T-helper 22 cell (primary cell): ENCODE measurements around the gene SOX10.
"Not testable (repeated sequence)": the region's sequence is repeated elsewhere in the genome, so short reads cannot be mapped to it uniquely, and the experiment has no call there.

ENCODE experiments used
- DNase-seq: peaks from one replicate; pipeline ENCODE4 v3.0.0-alpha.2; 2020; ENCODE audit warnings: low read depth

The SOX10 gene

DNA sequence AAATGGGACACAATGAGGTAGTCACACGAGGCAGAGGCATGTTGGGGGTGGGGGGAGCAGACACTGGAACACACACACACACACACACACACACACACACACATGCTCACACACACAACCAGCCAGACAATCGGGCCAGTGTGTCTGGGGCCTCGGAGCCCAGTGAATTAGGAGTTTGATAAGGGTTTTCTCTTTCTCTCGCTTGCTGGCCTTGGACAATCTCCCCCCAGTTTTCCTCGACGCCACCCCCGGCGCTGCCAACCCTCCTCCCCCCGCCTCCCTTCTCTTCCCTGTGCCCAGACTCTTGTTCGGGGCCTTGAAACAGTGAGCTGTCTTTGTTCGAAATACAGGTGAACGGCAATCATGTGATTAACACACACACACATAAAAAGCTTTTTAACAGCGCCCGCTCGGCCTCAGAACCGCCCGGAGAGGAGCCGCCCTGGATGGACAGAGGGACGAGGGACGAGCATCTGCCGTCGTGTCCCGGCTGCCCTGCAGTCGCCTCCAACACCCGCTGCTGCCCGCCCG lies 1.5 kb upstream of the SOX10 start:
- no peak for DNase-seq

DNA sequence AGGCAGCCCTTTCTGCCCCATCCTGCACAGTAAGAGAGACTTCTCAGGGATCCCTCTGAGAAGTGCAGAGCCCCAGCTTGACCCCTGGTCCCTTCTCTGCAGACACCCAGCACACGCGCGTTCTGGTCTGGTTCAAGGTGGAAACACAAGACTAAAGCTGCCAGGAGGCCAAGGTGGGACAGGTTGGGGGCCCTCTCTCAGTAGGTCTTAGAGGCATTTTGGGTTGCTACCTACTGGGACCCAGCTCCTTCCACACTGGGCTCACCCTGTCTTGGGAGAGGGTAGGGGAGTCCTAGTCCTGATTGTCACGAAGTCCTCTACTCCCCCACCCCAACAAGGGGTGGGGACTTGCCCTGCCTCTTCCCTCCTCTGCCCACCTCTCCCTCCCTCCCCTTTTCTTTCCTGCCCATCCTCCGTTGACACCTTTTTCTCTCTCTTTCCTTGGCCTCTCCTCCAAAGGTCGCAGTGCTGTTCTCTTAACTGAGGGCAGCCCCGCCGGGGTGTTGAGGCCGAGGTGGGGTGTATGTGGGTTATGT lies 763 bp upstream of the SOX10 start:
- DNase-seq = no peak

DNA sequence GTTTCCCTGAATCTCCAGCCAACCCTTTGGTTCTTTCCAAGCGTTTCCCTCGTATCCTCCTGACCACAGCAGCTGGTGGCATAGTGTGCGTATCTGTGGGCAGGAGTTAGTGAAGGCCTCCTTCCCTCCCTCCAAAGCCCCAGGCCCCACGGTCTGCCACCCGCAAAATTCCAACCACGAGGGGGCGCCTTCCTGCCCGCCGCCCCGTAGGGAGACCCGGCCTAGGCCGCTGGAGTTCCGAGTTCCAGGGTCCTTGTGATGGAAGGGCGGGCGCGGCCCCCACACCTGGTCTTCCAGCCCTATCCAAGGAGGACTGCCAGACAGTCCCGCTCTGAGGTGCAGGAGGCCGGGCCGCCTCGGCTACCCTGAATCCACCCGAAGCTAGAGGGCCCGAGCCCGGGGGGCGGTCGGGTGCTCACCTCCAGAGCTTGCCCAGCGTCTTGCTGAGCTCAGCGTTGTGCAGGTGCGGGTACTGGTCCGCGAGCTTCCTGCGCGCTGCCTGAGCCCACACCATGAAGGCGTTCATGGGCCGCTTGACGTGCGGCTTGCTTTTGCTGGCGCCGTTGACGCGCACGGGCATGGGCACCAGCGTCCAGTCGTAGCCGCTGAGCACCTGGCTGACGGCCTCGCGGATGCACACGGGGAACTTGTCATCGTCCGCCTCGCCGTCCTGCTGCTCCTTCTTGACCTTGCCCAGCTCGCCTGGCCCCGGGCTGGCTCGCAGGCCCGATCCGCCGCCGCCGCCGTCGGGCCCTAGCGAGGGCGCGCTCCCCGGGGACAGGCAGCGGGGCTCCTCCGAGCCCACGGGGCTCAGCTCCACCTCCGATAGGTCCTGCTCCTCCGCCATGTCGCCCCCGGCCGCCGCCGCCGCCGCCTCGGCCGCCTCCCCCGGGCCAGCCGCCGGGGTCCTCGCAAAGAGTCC lies 1.2 kb downstream of the SOX10 start:
- no peak for DNase-seq

DNA sequence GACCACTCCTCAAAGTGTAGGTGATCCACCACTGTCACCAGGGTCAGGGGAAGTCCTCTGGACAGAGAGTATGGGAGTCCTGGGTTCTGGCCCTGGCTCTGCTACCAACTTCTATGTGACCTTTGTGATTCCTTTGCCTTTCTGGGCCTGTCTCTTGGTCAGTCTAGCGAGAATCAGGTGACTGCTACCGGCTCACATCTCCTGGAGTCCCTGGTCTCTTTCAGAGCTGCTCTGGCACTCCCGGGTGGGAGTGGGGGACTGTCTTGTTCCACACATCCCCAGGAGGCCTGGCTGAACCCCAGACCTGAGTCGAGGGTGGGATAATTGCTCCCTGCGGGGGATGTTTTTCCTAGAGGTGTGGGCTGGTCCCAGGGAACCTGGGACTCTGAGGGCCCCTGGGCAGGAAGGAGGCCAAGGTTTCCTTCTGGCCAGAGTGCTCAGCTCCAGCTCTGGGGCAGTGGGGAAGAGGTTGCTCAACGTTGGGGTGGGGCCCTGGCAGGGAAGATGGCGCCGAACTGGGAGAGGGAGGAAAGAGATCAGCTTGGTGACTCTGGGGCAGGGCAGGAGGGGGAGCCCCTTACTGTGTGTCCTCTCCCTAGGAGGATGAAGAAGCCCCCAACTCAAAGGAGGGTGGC lies 2.1 kb downstream of the SOX10 start:
- DNase-seq = no peak

DNA sequence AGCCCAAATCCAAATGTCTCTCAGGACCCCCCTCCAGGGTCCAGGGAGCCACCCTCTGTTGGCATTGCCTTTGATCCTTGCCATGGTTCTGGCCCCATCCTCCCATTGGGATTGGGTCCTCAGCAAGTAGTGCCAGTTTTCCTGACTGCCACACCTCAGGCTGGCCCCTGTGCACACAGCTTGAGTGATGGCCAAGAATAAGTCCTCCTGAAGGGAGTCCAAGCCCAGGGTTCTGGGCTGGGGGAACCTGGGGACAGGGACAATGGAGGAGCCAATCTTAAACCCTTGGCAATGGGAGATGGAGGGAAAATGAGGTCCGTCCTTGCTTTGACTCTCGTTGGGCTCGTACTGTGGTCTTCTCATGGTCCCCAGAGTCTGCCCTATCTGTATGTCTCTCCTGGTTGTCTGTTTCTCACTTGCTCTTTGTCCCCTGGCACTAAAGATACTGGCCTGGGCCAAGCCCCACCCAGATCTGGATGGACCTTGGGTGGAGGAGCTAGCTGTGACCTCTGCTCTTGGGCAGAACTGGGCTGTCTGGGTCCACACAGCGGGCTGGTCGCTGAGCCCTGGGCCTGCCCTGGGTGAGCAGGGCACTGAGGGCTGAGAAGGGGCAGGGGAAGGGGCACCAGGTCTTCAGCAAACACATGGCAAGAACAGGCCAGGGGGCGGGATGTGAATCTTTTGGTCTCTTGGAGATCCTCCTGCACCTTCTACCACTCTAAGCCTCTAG lies 2.9 kb downstream of the SOX10 start:
- DNase-seq = no peak

DNA sequence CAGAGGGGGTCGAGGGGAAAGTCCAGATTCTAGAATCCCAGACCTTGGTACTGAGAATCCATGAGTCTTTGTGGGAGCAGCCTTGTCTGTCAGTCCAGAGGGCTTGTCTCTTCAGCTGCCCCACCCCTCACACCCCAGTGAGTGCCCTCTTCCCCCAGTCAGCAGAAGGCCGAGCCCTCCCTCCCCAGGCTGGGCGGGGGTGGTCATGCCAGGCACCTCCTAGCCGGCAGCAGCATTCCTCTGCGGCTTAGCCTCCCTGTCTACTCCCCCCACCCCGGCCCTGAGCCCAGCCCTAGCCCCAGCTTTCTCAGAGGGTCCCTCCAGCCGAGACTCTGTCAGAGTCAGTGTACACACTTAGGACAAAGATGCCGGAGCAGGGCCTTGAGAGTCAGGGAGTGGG lies 4.6 kb downstream of the SOX10 start:
- DNase-seq = no peak

DNA sequence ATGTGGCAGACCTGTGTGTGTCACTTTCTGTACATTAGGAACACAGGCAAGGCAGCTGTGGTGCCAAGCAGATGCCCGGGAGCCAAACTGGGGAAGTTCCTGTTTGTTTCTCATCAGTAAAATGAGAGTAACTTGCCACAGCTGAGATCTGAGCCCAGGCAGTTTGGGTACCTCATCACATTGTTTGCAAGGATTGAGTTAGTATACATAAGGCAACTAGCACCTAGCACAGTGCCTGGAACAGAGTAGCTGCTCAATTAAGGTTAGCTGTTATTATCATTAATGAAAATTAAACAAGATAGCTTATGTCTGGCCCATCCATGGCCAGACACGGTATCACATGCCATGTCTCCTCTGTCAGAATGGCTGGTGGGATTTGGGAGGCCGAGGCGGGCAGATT lies 7.8 kb downstream of the SOX10 start:
- no peak for DNase-seq

DNA sequence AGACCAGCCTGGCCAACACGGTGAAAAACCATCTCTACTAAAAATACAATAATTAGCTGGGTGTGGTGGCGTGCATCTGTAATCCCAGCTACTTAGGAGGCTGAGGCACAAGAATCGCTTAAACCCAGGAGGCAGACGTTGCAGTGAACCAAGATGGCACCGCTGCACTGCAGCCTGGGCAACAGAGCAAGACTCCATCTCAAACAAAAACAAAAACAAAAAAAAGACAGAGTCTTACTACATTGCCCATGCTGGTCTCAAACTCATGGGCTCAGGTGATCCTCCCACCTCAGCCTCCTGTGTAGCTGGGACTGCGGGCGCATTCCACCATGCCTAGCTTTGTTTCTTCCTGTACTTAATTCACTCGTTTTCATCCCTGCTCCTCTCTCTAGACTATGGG lies 8.3 kb downstream of the SOX10 start:
- DNase-seq = not testable (repeated sequence)

DNA sequence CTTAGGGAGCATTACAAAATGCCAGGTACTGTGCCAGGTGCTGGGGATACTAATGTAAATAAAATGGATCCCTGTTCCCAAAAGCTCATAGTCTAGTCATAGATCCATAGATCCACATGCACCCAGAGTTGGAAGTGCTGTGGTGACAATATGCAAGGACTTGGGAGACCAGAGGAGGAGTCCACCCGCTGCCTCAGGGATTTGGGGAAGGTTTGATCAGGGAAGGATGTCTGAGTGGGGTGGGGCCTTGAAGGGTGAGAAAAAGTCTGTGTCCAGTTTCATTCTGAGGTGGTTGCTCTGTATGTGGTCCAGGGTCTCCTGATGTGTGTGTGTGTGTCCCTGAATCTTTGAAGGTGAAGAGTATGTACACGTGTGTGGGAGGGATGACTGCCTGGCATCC lies 9.2 kb downstream of the SOX10 start:
- DNase-seq = no peak

DNA sequence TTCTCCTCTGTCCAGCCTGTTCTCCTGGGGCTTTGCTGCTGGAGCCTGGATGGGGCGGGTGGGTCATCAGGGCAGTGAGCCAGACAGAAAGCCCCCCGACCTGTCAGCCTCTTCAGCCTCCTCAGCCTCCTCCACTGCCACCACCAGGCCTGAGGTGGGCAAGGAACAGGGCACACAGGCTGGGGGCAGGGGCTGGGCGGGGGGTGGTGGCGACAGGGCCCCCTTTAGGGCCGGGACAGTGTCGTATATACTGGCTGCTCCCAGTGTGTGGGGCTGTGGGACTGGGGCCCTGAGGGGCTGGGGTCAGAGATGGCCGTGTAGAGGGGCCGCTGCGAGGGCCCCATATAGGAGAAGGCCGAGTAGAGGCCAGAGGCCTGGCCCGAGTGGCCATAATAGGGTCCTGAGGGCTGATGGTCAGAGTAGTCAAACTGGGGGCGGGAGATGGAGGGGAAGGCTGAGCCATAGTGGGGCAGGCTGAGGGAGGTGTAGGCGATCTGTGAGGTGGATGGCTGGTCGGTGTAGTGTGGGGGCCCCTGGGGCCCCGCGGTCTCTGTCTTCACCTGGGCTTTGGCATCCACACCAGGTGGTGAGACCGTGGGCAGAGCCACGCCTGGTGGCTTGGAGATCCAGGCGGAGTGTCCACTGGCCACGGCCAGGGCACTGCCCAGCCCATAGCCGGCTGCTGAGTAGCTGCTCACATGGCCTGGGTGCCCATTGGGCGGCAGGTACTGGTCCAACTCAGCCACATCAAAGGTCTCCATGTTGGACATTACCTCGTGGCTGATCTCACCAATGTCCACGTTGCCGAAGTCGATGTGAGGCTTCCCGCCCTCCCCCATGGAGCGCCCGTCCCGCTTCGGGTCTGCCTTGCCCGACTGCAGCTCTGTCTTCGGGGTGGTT lies 10.8 kb downstream of the SOX10 start:
- DNase-seq = no peak

DNA sequence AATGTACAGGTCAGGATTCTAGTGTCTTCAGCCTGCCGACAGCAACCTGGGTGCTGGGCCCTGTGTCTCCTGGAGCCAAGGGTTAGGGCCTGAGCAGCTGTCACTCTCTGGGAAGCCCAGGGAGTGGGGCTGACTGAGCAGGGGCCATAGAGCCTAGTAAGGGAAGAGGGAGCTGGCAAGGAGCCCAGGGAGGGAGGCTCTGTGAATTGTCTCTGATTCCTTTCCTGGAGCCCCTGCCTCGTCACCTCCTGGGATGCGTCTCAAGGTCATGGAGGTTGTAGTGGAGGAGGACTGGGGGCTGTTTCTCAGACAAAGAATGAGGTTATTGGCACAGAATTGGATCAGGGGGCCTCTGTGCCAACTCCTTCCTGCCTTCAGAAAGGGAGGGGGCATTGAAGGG lies 11.8 kb downstream of the SOX10 start:
- no peak for DNase-seq

DNA sequence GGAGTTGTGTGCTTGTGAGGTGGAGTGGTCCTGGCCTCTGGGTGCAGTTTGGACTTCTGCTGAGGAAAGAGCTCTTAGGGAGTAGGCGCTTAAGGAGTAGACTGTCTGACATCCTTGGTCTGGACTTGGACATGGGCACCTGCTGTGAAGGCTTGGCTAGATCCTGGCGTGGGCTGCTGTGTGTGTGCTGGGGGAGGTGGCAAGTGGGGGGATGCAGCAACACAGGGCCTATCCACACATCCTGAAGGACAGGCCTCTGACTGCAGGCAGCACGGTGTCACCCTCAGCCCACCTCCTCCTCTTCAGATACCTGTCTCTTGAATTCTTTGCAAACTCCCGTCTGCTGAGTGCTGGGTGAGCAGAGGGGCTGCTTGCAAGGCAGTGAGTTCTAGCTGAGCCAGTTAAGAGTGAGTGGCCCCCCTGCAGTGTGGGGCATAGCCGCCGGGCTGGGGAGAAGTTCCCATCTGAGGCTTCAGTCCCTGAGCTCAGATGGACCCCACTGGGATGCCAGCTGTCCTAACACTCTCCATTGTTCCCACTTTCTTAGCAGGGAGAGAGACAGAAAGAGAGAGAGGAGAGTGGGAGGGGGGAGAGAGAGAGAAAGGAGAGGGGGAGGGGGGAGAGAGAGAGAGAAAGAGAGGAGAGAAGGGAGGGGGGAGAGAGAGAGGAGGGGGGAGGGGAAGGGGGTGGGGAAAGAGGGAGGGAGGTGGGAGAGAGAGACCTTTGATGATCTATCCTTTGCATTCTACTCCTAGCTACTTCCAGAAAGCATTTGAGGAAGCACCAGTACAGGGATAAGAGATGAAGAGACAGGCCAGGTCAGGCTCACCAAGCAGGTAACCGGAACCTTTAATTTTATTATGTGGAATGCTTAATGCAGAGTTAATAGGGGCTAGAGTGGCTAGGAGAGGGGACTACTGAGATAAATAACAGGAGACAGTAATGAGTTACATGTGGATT lies 12.6 kb downstream of the SOX10 start:
- no peak for DNase-seq

DNA sequence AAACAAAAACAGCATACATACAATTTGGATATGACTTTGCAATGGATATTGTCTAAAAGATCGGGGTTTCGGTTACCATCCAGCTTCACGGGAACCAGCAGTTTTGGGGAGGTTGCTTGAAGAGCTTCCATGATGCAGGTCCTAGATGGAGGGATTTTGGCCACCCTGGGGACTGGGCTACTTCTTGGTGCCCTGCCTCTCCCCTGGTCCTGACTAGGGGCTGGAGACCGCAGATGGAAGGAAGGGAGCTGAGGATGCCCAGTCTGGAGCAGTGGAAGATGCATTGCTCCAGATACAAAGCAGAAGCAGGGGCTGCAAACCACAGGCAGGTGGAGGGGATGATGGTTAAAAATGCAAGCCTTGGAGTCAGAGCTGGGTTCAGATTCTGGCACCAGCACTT lies 13.5 kb downstream of the SOX10 start:
- no peak for DNase-seq

DNA sequence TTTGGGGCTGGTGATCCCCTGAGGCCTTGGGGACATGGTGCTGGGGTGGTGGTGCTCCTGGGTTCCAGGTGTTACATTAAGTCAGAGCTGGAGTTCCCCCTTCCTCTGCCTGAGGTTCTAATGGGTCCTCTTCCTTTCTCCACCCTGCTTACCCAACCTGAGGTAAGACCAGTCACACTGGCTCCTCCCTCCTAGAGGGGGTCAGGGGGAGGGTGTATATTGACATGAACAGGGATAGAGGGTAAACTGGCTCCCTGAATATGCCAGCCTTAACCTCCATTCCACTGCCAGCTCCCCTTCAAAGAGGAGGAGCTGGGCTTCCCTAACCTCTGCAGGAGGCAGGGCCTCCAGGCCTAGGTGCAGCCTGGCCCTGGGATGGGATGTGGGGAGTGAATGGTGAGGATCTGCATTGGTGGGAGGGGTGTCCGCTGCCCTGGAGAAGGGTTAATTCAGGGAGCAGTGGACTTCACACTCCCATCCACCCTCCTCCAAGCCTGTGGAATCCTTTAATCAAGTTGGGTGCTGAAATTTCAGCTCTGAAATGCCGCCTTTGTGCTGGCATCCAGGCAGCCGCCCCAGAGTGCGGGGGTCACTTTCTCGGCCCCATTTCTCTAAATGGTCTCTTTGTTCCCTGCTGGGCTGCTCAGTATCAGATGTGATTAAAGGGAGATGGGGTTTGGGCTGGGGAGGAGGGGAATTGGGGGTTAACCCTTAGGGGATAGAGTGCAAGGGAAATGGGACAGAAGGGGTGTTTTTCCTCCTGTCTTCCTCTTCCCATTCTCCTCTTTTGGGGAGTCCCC lies 15.7 kb downstream of the SOX10 start:
- no peak for DNase-seq

DNA sequence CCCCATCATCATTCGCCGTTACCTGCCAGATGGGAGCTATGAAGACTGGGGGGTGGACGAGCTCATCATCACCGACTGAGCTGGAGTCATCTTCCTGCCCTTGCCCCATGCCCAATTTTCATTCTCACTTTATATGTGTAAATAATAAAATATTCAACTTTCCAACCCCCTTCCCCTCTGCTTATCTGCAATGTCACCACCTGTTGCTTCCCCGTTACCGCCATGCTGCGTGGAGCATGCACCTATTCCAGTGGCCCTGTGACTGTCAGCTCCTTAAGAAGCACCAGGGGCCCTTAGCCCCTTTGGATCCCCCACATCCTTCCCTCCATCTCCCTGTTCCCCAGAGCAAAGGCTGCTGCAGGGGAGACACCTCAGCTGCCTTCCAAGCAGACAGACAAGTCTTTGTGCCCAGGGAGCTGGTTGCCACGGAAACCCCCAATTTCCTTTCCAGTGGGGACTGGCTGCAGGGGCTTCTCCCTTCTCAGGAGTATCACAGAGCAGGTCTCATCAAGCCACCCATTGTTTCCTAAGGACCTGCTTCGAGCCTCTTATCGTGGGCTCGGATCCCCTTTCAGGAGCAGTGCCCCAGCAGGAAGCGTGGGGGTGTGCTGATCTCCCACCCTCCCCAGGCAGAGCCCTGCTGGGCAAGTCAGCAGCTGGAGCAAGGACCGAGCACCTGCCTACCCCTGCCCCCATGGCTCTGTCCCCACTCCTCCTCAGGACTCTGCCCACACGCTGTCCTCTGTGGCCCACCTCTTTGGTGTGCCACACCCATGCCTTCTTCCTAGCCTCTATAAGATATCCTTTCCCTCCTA lies 16.5 kb downstream of the SOX10 start:
- DNase-seq = no peak

DNA sequence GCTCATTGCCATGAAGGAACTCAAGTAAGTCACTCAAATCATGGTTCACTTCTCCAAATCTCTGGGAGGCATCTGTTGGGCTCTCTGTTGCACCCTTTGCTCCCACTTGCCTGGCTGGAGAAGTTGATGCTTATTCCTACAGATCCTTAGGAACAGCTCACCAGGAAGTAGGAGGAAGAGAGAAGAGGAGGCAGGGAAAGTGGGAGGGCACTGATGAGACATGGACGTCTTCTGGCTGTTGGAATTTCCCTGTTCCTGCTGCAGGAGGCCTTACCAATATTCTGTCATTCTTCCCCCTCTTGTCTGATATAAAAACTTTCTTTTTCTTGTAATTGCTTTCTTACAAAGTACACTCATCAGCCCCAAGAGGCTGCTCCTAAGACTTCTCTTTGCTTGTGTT lies 17.2 kb downstream of the SOX10 start:
- no peak for DNase-seq

DNA sequence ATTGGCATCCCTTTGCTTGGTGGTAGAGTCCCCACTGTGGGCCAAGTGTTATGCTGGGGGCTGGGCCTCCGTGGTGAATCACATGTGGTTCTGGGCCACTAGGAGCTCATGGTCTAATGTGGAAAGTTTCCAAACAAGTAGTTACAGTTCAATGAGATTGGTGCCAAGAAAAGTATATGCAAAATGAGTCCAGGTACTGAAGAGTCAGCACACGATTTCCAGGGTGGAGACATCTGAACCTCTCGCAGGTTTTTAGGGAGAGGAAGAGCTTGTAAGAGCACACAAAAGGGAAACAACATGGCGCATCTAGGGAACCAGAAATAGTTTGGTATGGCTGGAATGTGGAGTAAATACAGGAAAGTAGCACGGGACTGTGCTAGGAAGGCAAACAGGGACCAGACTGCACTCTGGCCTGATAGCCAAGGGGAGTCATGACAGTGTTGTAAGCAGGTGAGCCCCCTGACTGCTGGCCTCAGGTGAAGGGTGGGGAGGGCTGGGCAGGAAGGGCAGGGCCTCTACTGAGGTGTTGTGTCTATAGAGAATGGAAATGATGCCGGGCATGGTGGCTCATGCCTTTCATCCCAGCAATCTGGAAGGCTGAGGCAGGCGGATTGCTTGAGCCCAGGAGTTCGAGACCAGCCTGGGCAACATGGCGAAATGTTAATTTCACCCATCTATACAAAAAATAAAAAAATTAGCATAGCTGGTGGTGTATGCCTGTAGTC lies 18.3 kb downstream of the SOX10 start:
- no peak for DNase-seq

DNA sequence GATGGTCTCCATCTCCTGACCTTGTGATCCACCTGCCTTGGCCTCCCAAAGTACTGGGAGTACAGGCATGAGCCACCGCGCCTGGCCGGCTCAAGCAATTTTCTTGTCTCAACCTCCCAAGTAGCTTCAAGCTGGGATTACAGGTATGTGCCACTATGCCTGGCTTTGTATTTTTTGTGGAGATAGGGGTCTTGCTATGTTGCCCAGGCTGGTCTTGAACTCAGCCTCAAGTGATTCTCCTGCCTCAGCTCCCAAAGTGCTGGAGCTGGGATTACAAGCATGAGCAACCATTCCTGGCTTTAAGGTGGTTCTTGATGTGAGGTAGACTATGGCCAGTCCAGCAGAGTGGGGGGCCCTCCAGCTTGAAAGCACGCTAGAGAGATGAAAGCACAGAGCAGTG lies 23.3 kb downstream of the SOX10 start:
- no peak for DNase-seq
